Stomach (tissue), 9 donors: ENCODE data around the gene PEAK3. TPM values are rescaled to one million over a fixed set of nuclear protein-coding genes. Genes with fewer than 3 reads are reported as not detected.
A peak's percentile ranks its signal among the peaks of the same experiment; 100 is the strongest.

ENCODE experiments used
- DNase-seq, 2 donors: peaks; one replicate each; pipeline versions ENCODE4 v3.0.0 to v3.0.0-alpha.2; 2013 to 2019
- H3K27ac ChIP-seq, 5 donors: fragments of 200-600 bp in 4 of 5; sonication (generic) in 4 of 5; one replicate each; pipeline ENCODE4 v1.5.1; 2013 to 2019; ENCODE audit warnings: mild to moderate bottlenecking in 1 of 5, moderate library complexity in 1 of 5
- H3K27me3 ChIP-seq, 3 donors: fragments of 200-600 bp; sonication (generic); one replicate each; pipeline ENCODE4 v1.5.1; 2017 to 2019; ENCODE audit warnings: mixed run types in 1 of 3
- H3K36me3 ChIP-seq, 4 donors: fragments of 200-600 bp; sonication (generic); 1 replicate in 3 of 4; 2 replicates in 1 of 4; pipeline ENCODE4 v1.5.1; 2016 to 2019
- H3K4me1 ChIP-seq, 4 donors: fragments of 200-600 bp; sonication (generic); one replicate each; pipeline ENCODE4 v1.5.1; 2016 to 2019
- H3K4me3 ChIP-seq, 4 donors: fragments of 200-600 bp; sonication (generic) in 3 of 4; one replicate each; pipeline ENCODE4 v1.5.1; 2016 to 2019; ENCODE audit warnings: mild to moderate bottlenecking in 1 of 4
- H3K9me3 ChIP-seq, 4 donors: fragments of 200-600 bp; sonication (generic); one replicate each; pipeline ENCODE4 v1.5.1; 2016 to 2019
- CTCF ChIP-seq, 7 experiments: fragments of 450-650 bp in 4 of 7; fragments of 200-600 bp in 3 of 7; sonication (generic) in 3 of 7; IDR thresholded peaks; one replicate each; pipeline ENCODE4 v1.5.1; 2016 to 2019; ENCODE audit warnings: antibody characterized with exemption in 7 of 7, control low read depth in 2 of 7, mild to moderate bottlenecking in 1 of 7
- EP300 ChIP-seq: sonication (generic); formaldehyde crosslinking; IDR thresholded peaks from one replicate; pipeline ENCODE4 v1.6.1; 2017; ENCODE audit warnings: antibody characterized with exemption
- POLR2A ChIP-seq, 4 donors: fragments of 450-650 bp; IDR thresholded peaks; one replicate each; pipeline ENCODE4 v1.6.1; 2016; ENCODE audit warnings: antibody characterized with exemption in 4 of 4, control low read depth in 2 of 4, mild to moderate bottlenecking in 1 of 4, moderate library complexity in 1 of 4
- POLR2AphosphoS5 ChIP-seq, 3 donors: sonication (generic); formaldehyde crosslinking; IDR thresholded peaks; one replicate each; pipeline ENCODE4 v1.6.1; 2016; ENCODE audit warnings: antibody characterized with exemption in 3 of 3
- WGBS, 5 donors: extraction: QIAGEN DNeasy Blood & Tissue Kit in 3 of 5; methylation state at CpG; one replicate each; pipeline versions ENCODE4 v1.1.5 to v1.1.7; 2013 to 2018; 5-methylcytosine and 5-hydroxymethylcytosine counted together
- intact Hi-C: fragments of 100-400 bp; cut with DNase I; formaldehyde crosslinking; loops from one replicate; pipeline ENCODE4 v1.15.1; 2023; ENCODE audit warnings: low total_unique reads
- polyA plus RNA-seq, 3 donors: library from polyadenylated mRNA; stranded (reverse); fragments of 200-250 nt; gene quantifications; one replicate each; pipeline ENCODE4 v1.2.3, GENCODE V29; 2013
- total RNA-seq, 5 donors: library from RNA; depleted of rRNA; stranded (reverse); fragments of >200 nt; gene quantifications; one replicate each; pipeline versions ENCODE4 v1.1.0 to v1.2.3, GENCODE V29; 2014 to 2016
- donor health status: healthy with polysubstance abuse.
- donor health status: Bipolar disorder and iron deficiency.
- donor health status: healthy.

Gene PEAK3
- total and polyA plus RNA-seq, 8 donors: 0.15 to 1.4 (median 0.59) TPM; not detected in 4

- Histone ChIP-seq H3K27ac (no peak overlapping the region), H3K9me3 (peaks cover 0 to 13% (median 8%) of the 10 kb centered on the region in 4 donors), H3K4me3 (no peak overlapping the region), H3K4me1 (peaks cover 0 to 5% (median 3%) of the 10 kb centered on the region in 4 donors), H3K36me3 (peaks cover 3 to 22% (median 19%) of the 10 kb centered on the region in 4 donors), H3K27me3 (peaks cover 0 to 9% (median 6%) of the 10 kb centered on the region in 3 donors)
- no peak for TF ChIP-seq CTCF (IDR thresholded peaks at IDR 0.05)
- no peak for TF ChIP-seq POLR2AphosphoS5 (IDR thresholded peaks at IDR 0.05)
- 77 to 89% (median 83%) methylated on average over 16 to 25 of the region's 25 CpGs for WGBS, 5 donors
- no peak for DNase-seq
- intact Hi-C loops: no loop called here
Observed at GRCh38 chr19:2317756-2318155, 35.8 kb upstream of the PEAK3 start.

GRCh38 chr19:2317300-2317699, 35.3 kb upstream of the PEAK3 start:
- WGBS, 5 donors: 88 to 92% (median 90%) methylated on average over 13 of the region's 13 CpGs
- intact Hi-C loops: no loop called here

GRCh38 chr19:2315818-2316353, 33.9 kb upstream of the PEAK3 start:
- 28 to 34% (median 33%) methylated on average over 19 to 22 of the region's 22 CpGs for WGBS, 5 donors
- Histone ChIP-seq H3K4me1 (peaks cover 0 to 5% (median 3%) of the 10 kb centered on the region in 4 donors), H3K36me3 (peaks cover 0 to 3% (median under 1%) of the 10 kb centered on the region in 4 donors), H3K27ac (no peak overlapping the region), H3K9me3 (peaks cover 0 to 13% (median 8%) of the 10 kb centered on the region in 4 donors), H3K27me3 (peaks cover 0 to 27% (median 15%) of the 10 kb centered on the region in 3 donors), H3K4me3 (no peak overlapping the region)
- TF ChIP-seq POLR2A (IDR thresholded peaks at IDR 0.05) (no peak), CTCF (IDR thresholded peaks at IDR 0.05) (peak in 3 of 7 experiments; percentile 16 to 62 (median 46)), POLR2AphosphoS5 (IDR thresholded peaks at IDR 0.05) (peak in 1 of 3 donors; percentile 51)
- intact Hi-C loops: no loop called here
- DNase-seq: peak; percentile 65 to 81

More at GRCh38 chr19:2317300-2317699, 35.3 kb upstream of the PEAK3 start:
- Histone ChIP-seq H3K27ac (no peak overlapping the region), H3K4me1 (peaks cover 0 to 5% (median 3%) of the 10 kb centered on the region in 4 donors), H3K27me3 (peaks cover 0 to 13% (median 10%) of the 10 kb centered on the region in 3 donors), H3K36me3 (peaks cover 0 to 17% (median 14%) of the 10 kb centered on the region in 4 donors), H3K4me3 (no peak overlapping the region), H3K9me3 (peaks cover 0 to 13% (median 8%) of the 10 kb centered on the region in 4 donors)
- DNase-seq: no peak
- TF ChIP-seq POLR2AphosphoS5 (IDR thresholded peaks at IDR 0.05): no peak
- no peak for TF ChIP-seq POLR2A (IDR thresholded peaks at IDR 0.05)
- no peak for TF ChIP-seq EP300
- no peak for TF ChIP-seq CTCF (IDR thresholded peaks at IDR 0.05)

GRCh38 chr19:2315121-2315817, 33.3 kb upstream of the PEAK3 start:
- H3K27me3 ChIP-seq: peaks cover 0 to 34% (median 19%) of the 10 kb centered on the region in 3 donors
- TF ChIP-seq CTCF (IDR thresholded peaks at IDR 0.05): no peak
- H3K36me3 ChIP-seq: no peaks in the 10 kb centered on the region
- H3K9me3 ChIP-seq: peaks cover 0 to 13% (median 8%) of the 10 kb centered on the region in 4 donors
- H3K4me3 ChIP-seq: no peak overlapping the region
- no peak overlapping the region for H3K27ac ChIP-seq
- DNase-seq: no peak
- 78 to 86% (median 82%) methylated on average over 7 of the region's 7 CpGs for WGBS, 5 donors
- H3K4me1 ChIP-seq: peaks cover 0 to 5% (median 3%) of the 10 kb centered on the region in 4 donors
- intact Hi-C loops: no loop called here
